ENCODE measurements around the gene OGFRL1.

OGFRL1 gene

GRCh38 chr6:71334768-71335167 lies 46.2 kb downstream of the OGFRL1 start:
- no peak for DNase-seq

GRCh38 chr6:71335544-71335943 lies 46.9 kb downstream of the OGFRL1 start:
- DNase-seq, result no peak

- DNase-seq, result no peak
Measured at GRCh38 chr6:71336901-71337300, 48.3 kb downstream of the OGFRL1 start.

- DNase-seq, result no peak
Measured at GRCh38 chr6:71338540-71339316, 50.1 kb downstream of the OGFRL1 start.

- DNase-seq, result no peak
Measured at GRCh38 chr6:71342772-71343171, 54.2 kb downstream of the OGFRL1 start.

GRCh38 chr6:71345476-71346333 lies 57.1 kb downstream of the OGFRL1 start:
- DNase-seq, result peak in 2 of 14 donors; percentile 6 to 21

GRCh38 chr6:71346334-71346694 lies 57.7 kb downstream of the OGFRL1 start:
- DNase-seq, result no peak

GRCh38 chr6:71347119-71347518 lies 58.5 kb downstream of the OGFRL1 start:
- peak in 3 of 14 donors; percentile 10 to 26 (median 17) for DNase-seq

GRCh38 chr6:71349395-71349794 lies 60.8 kb downstream of the OGFRL1 start:
- DNase-seq, result peak in 1 of 14 donors; percentile 35

- no peak for DNase-seq
Measured at GRCh38 chr6:71349976-71350615, 61.5 kb downstream of the OGFRL1 start.

GRCh38 chr6:71351190-71351589 lies 62.6 kb downstream of the OGFRL1 start:
- no peak for DNase-seq
